DND-41 (cell line): Measurements from ENCODE around the gene CEACAM16.

Experiments
- CTCF ChIP-seq: IDR thresholded peaks from 2 replicates; pipeline ENCODE4 v1.5.1; 2012; ENCODE audit warnings: borderline replicate concordance, low read length, moderate library complexity, mild to moderate bottlenecking; ENCODE audit not compliant: poor library complexity, severe bottlenecking; ENCODE audit errors: extremely low read depth
- EZH2 ChIP-seq: IDR thresholded peaks from 3 replicates; pipeline ENCODE4 v1.6.1; 2012; ENCODE audit warnings: borderline replicate concordance, low read depth, mild to moderate bottlenecking, moderate library complexity, low read length, inconsistent platforms; ENCODE audit not compliant: severe bottlenecking

- TF ChIP-seq CTCF (no peak), EZH2 (no peak)
Measured at GRCh38 chr19:44746946-44747738, 48.2 kb downstream of the CEACAM16 start.
